Measurements from ENCODE around the gene EVI5L. TPM values are rescaled to one million over a fixed set of nuclear protein-coding genes. Genes with fewer than 3 reads are reported as not detected.

The EVI5L gene
- total RNA-seq, 2 experiments from 2014 or later = 5.2 to 6.0 TPM

- H3K27ac ChIP-seq (ENCODE audit: low read depth in 1 of 2, low read length in 2 of 2) = no peak overlapping the region
- H3K27me3 ChIP-seq (ENCODE audit: control insufficient read depth in 1 of 2, insufficient read depth in 2 of 2, low read length in 2 of 2) = peaks cover 28% of the 10 kb centered on the region in 2 experiments
- ATAC-seq (ENCODE audit: poor library complexity) (peak; percentile 25), DNase-seq (peak; percentile 56 to 96 (median 80))
- Mint-ChIP-seq H3K36me3 (ENCODE audit: low read depth) (no peaks in the 10 kb centered on the region), H3K4me3 (peak overlapping the region; percentile 57), H3K4me1 (ENCODE audit: low read depth) (peaks cover 35% of the 10 kb centered on the region), H3K27me3 (peaks cover 34% of the 10 kb centered on the region), H3K9me3 (no peaks in the 10 kb centered on the region), H3K27ac (peak overlapping the region; percentile 18)
- H3K4me1 ChIP-seq (ENCODE audit: insufficient read depth, low read length) = peaks cover 62% of the 10 kb centered on the region
- peaks cover 0 to 43% of the 10 kb centered on the region in 2 experiments for H3K9me3 ChIP-seq (ENCODE audit: control insufficient read depth in 1 of 2, insufficient read depth in 1 of 2, low read length in 2 of 2)
- ChIA-PET CTCF (no interaction called here), POLR2A (interaction anchor here (1.1 kb wide), 2 partner anchors 32 to 49 kb away, joined by 3 read pairs; partner anchors contain the start of genes MAP2K7 and SNAPC2)
- no peaks in the 10 kb centered on the region for H3K36me3 ChIP-seq (ENCODE audit: insufficient read depth, low read length)
- intact Hi-C loops (cut with DNase I, micrococcal nuclease) = loop anchor here in 1 of 2 experiments (2.0 kb wide), 1 partner anchor 31 kb away; the partner anchor contains the start of gene MAP2K7
- TF ChIP-seq CTCF (IDR thresholded peaks at IDR 0.05) = no peak
- H3K4me3 ChIP-seq (ENCODE audit: low read length) = no peak overlapping the region
Observed at GRCh38 chr19:7871437-7872305, 41.7 kb downstream of the EVI5L start.

GRCh38 chr19:7872306-7873204 is 42.5 kb downstream of the EVI5L start:
- ChIA-PET POLR2A (interaction anchor here (1.1 kb wide), 1 partner anchor 48 kb away, joined by 3 read pairs; the partner anchor contains the start of gene SNAPC2), CTCF (no interaction called here)
- Mint-ChIP-seq H3K4me3 (peak overlapping the region; percentile 57), H3K4me1 (ENCODE audit: low read depth) (peaks cover 35% of the 10 kb centered on the region), H3K27me3 (peaks cover 34% of the 10 kb centered on the region), H3K36me3 (ENCODE audit: low read depth) (no peaks in the 10 kb centered on the region), H3K27ac (peak overlapping the region; percentile 18), H3K9me3 (no peaks in the 10 kb centered on the region)
- intact Hi-C loops (cut with DNase I, micrococcal nuclease) = loop anchor here in 1 of 2 experiments (2.0 kb wide), 1 partner anchor 30 kb away; the partner anchor contains the start of gene MAP2K7
- no peak for ATAC-seq (ENCODE audit: poor library complexity)
- peaks cover 0 to 43% of the 10 kb centered on the region in 2 experiments for H3K9me3 ChIP-seq (ENCODE audit: control insufficient read depth in 1 of 2, insufficient read depth in 1 of 2, low read length in 2 of 2)
- H3K27me3 ChIP-seq (ENCODE audit: control insufficient read depth in 1 of 2, insufficient read depth in 2 of 2, low read length in 2 of 2) = peaks cover 22 to 27% of the 10 kb centered on the region in 2 experiments
- H3K4me1 ChIP-seq (ENCODE audit: insufficient read depth, low read length) = peaks cover 62% of the 10 kb centered on the region
- H3K4me3 ChIP-seq (ENCODE audit: low read length) = no peak overlapping the region
- no peak for TF ChIP-seq CTCF (IDR thresholded peaks at IDR 0.05)
- no peaks in the 10 kb centered on the region for H3K36me3 ChIP-seq (ENCODE audit: insufficient read depth, low read length)
- H3K27ac ChIP-seq (ENCODE audit: low read depth in 1 of 2, low read length in 2 of 2) = no peak overlapping the region
- DNase-seq = peak in 1 of 14 experiments; percentile 26
